ENCODE measurements around the gene ATXN7L1.
"Not testable (repeated sequence)": the region's sequence is repeated elsewhere in the genome, so short reads cannot be mapped to it uniquely, and the experiment has no call there.

The ATXN7L1 gene

GRCh38 chr7:105797652-105798051 lies 78.7 kb downstream of the ATXN7L1 start:
- DNase-seq (ENCODE audit: low read depth), result no peak
- TF ChIP-seq CTCF (IDR thresholded peaks at IDR 0.05; ENCODE audit: low read depth, low read length, missing control alignments), result no peak
- H3K4me3 ChIP-seq (ENCODE audit: low read depth, low read length), result no peak overlapping the region

DNA sequence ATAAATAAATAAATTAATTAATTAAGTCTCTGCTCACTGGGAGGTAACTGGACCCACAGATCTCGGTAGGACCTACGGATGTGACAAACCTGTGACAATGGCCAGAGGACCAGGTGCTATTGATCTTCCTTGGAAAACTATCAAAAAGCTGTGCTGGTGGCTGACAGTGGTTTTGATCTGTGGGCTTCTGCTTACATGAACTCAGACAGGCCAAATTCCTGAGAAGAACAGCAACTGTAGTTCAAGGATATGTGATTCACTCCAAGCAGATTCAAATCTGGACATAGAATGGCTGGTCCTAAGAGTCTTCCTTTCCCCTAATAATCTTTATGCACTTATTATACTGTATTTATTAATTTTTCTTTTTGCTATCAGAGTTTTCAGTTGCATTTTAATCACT lies 80.0 kb downstream of the ATXN7L1 start:
- DNase-seq (ENCODE audit: low read depth), result no peak
- TF ChIP-seq CTCF (IDR thresholded peaks at IDR 0.05; ENCODE audit: low read depth, low read length, missing control alignments), result no peak

DNA sequence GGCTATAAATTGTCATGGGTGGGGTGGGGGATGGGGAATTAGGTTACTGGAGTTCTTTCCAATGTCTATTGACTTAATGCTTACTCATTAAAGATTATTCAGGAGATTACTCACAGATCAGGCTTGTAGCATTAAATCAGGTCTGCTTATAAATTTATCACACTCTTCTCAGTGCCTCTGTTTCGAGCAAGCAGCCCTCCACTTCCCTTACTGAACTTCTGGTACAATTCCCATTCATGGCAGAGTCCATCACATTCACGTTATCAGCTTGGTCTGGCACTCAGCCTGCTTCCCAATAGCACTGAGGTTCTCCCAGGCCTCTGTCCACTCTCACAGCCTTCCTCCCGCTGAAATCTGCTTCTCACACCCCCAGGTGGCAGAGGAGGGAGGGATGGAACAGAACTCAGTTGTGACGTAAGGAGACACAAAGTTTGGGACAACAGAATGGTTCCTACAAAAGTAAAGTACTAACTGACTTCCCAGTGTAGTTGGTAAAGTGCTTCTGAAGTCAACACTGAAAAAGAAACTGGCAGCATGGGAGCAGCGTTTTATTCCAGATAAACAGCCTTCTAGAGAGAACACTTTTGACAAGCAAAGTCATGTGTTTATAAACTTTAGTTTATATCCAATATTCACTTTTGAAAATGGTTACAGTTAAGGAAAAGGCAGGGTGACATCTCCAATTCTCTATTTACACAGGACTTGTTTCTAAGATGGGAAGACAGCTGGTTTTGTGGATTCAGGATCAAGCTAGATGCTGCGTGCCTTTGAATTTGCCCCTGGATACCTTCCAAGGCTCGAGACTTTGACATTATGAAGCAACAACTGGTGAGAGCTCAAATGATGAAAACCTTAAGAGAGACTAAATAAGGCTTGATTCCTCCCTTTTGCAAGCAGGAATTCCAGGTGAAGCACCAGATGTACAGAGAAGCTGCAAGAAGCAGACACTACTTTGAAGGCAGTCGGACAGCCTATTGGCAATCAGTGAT lies 81.4 kb downstream of the ATXN7L1 start:
- no peak for TF ChIP-seq CTCF (IDR thresholded peaks at IDR 0.05; ENCODE audit: low read depth, low read length, missing control alignments)
- no peak for DNase-seq (ENCODE audit: low read depth)
- H3K4me3 ChIP-seq (ENCODE audit: low read depth, low read length), result no peak overlapping the region

More for the DNA sequence above, 80.0 kb downstream of the ATXN7L1 start:
- no peak overlapping the region for H3K4me3 ChIP-seq (ENCODE audit: low read depth, low read length)

- TF ChIP-seq CTCF (IDR thresholded peaks at IDR 0.05; ENCODE audit: low read depth, low read length, missing control alignments), result no peak
- DNase-seq (ENCODE audit: low read depth), result no peak
- no peak overlapping the region for H3K4me3 ChIP-seq (ENCODE audit: low read depth, low read length)
These were observed 83.7 kb downstream of the ATXN7L1 start for GRCh38 chr7:105792488-105793370.

- no peak for DNase-seq (ENCODE audit: low read depth)
- no peak overlapping the region for H3K4me3 ChIP-seq (ENCODE audit: low read depth, low read length)
- TF ChIP-seq CTCF (IDR thresholded peaks at IDR 0.05; ENCODE audit: low read depth, low read length, missing control alignments), result no peak
These were observed 84.5 kb downstream of the ATXN7L1 start for GRCh38 chr7:105791926-105792325.

DNA sequence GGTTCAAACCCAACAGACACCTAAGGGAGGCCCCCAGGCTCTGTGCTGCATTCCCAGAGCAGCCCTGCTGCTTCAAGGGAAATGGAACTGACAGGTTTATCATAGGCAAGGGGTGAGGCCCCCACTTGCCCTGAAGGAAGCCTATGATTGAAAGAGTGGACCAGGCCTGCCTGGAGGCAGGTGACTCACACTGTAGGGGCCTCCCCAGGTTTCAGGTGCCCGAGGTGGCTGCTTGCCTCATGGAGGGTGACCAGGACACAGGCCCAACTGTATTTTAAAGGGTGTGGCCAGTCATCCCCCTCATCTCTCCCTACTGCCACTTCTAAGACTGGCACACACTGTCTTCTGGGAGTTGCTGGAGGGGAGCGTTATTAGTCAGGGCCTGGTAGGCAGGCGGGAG lies 85.4 kb downstream of the ATXN7L1 start:
- no peak overlapping the region for H3K4me3 ChIP-seq (ENCODE audit: low read depth, low read length)
- DNase-seq (ENCODE audit: low read depth), result no peak
- TF ChIP-seq CTCF (IDR thresholded peaks at IDR 0.05; ENCODE audit: low read depth, low read length, missing control alignments), result no peak

GRCh38 chr7:105790452-105790851 lies 85.9 kb downstream of the ATXN7L1 start:
- DNase-seq (ENCODE audit: low read depth); H3K4me3 ChIP-seq (ENCODE audit: low read depth, low read length): not testable (repeated sequence)

Measured in GM12864 (cell line).